Measurements from ENCODE around the gene CHRM5. TPM values are rescaled to one million over a fixed set of nuclear protein-coding genes. Genes with fewer than 3 reads are reported as not detected.
"Not testable (repeated sequence)": the region's sequence is repeated elsewhere in the genome, so short reads cannot be mapped to it uniquely, and the experiment has no call there.

The CHRM5 gene
- total RNA-seq, 1 donor from 2014 or later, result not detected

DNA sequence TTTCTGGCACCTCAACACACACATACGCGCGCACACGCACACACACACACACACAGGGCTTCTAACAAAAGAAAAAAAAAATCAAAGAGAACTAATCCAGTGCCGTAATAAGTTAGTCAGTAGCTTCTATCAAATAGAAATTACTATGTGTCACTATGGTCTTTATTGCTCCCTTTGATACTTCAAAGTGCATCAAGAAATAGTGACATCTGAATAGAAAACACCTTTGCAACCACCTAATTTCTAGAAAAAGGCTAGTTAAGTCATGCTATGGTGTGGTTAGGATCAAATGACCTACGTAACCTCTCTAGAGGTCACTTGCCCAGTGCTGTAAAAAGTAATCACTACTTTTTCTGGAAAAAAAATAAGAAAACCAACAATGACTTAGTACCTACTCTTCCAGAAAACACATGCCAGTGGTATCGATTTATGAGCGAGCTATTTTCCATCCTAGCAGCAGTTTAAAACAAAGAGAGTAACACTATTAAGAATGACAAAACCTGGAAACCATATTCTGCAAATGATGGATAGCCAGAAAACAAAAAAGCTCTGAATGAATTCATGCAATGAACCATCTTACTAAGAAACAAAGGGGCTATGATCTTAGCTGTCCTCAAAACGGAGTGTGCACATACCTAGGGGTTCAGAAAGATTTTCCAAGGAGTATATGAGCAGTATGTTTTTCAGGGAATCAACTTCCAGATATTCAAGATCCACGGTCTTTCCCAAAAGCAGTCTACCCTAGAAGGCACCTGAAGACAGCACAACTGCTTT is 63.9 kb downstream of the CHRM5 start:
- DNase-seq, result no peak
- ATAC-seq (ENCODE audit: poor library complexity), result no peak
- intact Hi-C loops (cut with DNase I), result no loop called here

DNA sequence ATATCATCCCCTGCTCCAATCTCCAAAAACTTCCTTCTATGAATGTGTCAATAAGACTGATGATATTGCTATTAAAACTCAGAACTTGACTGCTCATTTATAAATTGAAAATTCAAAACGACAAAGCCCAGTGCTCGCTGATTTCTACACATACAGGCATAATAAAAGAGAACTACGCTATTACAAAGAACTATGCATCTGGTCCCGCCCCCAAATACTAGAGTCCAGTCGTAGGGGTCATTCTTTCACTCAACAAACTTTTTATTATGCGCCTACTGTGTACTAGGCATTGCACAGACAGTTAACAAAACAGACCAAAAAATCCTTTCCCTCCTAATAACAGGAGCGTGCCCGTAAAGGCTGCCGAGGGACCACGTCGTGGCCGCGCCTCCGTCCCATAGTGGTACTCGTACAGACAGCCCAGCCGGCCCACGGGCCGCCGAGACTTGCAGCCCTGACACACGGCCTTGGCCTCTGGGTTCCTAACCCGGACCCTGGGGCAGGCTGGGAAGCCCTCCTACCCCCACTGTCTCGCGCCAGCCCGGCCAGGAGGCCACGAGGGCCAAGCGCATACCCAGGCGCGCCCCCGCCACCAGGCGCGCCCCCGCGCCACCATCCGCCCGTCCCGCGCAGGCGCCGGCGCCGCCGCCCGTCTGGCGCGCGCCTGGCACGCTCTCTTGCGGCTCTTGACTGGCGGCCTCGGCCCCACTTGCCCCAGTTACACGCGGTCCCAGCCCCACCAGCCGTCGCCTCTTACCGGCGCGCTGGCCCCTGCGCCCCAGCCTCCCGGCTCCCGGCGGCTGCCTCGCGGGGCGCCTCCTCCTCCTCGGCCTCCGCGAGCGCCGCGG is 70.0 kb downstream of the CHRM5 start:
- DNase-seq (peak; percentile 90), ATAC-seq (ENCODE audit: poor library complexity) (peak; percentile 96)
- intact Hi-C loops (cut with DNase I), result no loop called here

DNA sequence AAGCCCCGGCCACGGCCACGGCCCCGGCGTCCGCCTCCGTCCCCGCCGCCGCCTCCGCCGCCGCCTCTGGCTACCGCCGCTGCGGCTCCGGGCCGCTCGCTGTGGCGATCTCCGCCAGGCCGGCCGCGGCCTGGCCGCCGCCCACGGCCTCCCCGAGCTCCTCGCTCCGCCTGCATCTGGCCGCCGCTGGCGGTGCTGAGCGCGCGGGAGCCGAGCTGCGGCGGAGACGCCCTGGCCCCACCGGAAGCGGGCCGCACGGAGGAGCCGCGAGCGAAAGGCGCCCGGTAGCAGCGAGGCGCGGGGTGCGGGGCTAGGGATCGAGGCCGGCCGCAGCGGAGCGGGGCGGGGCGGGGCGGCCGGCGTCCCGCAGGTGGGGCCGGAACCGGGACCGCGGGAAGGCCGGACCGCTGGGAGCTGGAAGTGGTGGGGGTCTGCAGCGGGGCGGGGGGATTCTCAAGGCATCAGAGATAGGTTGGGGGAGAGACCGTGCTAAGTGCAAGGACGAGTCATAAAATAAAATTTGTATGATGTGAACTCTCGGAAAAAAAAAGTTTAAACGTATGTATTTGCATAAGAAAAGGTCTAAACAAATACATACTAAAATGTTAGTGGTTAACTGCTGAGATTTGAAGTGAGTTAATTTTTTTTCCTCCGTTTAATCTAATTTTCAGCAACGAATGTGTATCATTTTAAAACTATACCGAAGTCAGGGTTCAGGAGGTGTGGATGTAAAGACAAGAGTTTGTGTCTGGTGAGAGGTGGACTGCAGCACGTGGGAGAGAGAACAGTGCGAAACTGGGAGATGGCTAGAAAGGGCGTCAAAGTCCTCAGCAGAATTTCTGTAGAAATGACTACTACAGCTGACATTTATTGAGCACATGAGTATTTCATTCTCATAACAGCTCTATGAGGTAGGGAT is 70.8 kb downstream of the CHRM5 start, which contains the start of gene AVEN:
Gene AVEN, minus strand, starts transcription at position 334 of the 919 bp plus-strand sequence. Its CDS starts 158 bp downstream, at position 176.
- peak; percentile 77 for ATAC-seq (ENCODE audit: poor library complexity)
- DNase-seq, result peak; percentile 72
- intact Hi-C loops (cut with DNase I), result no loop called here

DNA sequence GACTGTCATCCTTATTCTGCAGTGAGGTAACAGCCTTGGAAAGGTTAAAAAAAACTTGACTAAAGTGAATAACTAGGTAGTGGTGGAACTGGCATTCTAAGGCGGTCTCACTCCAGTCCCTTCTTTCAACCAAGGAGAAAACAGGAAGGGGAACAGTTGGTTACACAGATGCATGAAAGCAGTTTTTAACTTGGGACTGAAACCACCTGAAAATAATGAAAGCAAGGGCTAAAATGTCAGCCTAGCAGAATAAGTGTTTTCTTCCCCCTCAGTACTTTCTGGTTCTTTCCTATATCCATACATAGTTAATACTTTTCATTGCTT is 71.5 kb downstream of the CHRM5 start:
- intact Hi-C loops (cut with DNase I), result no loop called here
- DNase-seq (no peak), ATAC-seq (ENCODE audit: poor library complexity) (no peak)

DNA sequence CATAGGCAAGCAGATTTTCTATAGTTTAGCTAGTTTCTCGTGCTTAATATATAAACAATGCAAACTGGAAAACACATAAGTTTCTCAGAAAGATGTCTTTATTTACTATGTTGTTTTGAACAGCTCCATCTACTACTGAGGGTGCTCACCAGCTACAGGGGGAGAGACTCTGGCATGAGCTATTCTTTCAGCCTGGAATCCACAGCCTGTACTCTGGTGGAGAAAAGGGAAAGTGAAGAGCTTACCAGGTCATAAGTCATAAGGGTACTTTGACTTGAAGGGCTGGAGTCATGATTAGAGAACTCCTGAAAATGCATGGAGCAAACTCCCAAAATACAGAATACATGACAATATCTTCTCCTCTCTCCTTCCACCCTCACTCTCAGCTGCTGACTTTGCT is 75.1 kb downstream of the CHRM5 start:
- ATAC-seq (ENCODE audit: poor library complexity) (no peak), DNase-seq (no peak)
- intact Hi-C loops (cut with DNase I), result no loop called here

DNA sequence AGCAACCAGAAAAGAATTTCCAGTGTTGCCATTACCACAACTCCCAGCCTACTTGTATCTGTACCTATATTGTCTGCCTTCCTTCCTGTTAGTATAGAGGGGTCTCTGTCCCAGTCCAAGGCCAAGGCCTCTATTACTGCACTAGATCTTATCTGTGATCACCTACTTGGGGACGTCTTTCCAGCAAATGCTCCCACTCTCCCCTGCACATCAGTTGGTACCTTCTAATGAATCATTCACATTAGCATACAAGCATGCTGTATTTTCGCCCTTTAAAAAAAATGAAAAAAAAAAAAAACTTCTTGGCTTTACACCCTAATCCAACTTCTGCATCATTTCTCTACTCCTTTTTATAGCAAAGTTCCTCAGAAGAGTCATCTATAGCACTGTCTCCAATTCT is 75.5 kb downstream of the CHRM5 start:
- intact Hi-C loops (cut with DNase I), result no loop called here
- ATAC-seq (ENCODE audit: poor library complexity) (no peak), DNase-seq (no peak)

DNA sequence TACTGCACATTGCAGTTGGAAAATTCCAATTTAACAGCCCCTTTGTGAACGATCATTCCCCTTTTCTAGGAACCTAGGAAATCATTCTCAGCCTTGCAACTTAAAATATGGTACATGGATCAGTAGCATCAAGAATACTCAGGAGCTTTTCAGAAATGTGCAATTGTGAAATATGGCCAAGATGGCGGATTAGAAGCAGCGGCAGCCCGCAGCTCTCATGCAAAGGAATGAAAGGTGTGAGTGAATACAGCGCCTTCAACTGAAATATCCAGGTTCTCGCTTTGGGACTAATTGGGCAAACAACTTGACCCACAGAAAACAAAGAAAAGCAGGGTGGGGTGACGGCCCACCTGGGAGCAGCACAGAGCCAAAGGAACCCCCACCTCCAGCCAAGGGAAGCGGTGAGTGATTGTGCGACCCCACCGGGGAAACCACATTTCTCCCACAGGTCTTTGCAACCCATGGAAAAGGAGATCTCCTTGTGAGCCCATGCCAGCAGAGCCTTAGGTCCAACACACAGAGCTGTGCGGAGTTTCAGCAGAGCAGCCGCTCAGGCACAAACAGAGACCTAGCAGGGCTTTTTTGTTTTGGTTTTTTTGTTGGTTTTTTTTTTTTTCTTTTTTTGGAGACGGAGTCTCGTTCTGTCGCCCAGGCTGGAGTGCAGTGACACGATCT is 78.3 kb downstream of the CHRM5 start:
- no peak for DNase-seq
- intact Hi-C loops (cut with DNase I), result no loop called here
- ATAC-seq (ENCODE audit: poor library complexity), result no peak

DNA sequence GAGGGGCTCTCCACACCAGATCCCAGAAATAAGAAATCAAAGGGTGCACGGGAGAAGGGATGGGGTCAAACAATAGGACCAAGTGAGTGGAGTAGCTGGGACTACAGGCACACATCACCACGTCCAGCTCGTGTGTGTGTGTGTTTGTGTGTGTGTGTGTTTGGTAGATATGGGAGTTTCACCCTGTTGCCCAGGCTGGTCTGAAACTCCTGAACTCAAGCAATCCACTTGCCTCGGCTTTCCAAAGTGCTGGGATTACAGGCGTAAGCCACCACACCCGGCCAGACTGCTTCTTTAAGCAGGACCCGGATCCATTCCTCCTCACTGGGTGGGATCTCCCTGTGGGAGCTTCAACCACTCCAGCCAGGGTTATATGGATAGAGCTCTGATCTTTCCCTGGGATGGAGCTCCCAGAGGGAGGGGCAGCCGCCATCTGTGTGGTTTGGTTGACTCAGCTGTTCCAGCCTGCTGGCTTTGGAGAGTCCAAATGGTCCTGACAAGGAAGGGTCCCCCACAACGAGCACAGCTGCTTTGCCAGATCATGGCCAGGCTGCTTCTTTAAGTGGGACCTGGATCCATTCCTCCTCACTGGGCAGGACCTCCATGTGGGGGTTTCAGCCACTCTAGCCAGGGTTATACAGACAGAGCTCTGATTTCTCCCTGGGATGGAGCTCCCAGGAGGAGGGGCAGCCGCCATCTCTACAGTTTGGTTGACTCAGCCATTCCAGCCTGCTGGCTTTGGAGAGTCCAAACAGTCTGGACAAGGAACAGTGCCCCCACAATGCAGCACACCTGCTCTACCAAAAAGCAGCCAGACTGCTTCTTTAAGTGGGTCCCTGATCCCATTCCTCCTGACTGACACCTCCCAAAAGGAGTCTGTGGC is 79.8 kb downstream of the CHRM5 start:
- intact Hi-C loops (cut with DNase I), result no loop called here
- DNase-seq (no peak), ATAC-seq (ENCODE audit: poor library complexity) (no peak)

DNA sequence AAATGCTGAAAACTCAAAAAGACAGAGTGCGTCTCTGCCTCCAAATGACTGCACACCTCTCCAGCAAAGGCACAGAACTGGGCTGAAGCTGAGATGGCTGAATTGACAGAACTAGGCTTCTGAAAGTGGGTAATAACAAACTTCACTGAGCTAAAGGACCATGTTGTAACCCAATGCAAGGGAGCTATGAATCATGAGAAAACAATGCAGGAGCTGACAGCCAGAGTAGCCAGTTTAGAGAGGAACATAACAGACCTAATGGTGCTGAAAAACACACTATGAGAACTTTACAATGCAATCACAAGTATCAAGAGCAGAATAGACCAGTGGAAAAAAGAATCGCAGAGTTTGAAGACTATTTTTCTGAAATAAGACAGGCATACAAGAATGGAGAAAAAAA is 80.8 kb downstream of the CHRM5 start:
- ATAC-seq (ENCODE audit: poor library complexity) (no peak), DNase-seq (no peak)
- intact Hi-C loops (cut with DNase I), result no loop called here

DNA sequence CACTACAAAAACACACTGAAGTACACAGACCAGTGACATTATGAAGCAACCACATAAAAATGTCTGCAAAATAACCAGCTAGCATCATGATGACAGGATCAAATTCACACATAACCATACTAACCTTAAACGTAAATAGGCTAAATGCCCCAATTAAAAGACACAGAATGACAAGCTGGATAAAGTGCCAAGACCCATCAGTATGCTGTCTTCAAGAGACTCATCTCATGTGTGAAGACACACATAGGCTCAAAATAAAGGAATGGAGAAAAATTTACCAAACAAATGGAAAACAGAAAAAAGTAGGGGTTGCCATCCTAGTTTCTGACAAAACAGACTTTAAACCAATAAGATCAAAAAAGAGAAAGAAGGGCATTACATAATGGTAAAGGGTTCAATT is 82.1 kb downstream of the CHRM5 start:
- intact Hi-C loops (cut with DNase I); DNase-seq; ATAC-seq (ENCODE audit: poor library complexity): not testable (repeated sequence)

DNA sequence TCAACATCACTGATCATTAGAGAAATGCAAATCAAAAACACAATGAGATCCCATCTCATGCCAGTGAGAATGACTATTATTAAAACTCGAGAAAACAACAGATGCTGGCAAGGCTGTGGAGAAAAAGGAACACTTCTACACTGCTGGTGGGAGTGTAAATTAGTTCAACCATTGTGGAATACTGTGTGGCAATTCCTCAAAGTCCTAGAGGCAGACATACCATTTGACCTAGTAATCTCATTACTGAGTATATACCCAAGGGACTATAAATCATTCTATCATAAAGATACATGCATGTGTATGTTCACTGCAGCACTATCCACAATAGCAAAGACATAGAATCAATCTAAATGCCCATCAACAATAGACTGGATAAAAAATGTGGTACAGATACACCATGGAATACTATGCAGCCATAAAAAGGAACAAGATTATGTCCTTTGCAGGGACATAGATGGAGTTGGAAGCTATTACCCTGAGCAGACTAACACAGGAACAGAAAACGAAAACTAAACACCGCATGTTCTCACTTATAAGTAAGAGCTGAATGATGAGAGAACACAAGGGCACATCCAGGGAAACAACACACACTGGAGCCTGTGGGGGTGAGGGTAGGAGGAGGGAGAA is 85.9 kb downstream of the CHRM5 start:
- no peak for DNase-seq
- no peak for ATAC-seq (ENCODE audit: poor library complexity)
- intact Hi-C loops (cut with DNase I), result no loop called here

DNA sequence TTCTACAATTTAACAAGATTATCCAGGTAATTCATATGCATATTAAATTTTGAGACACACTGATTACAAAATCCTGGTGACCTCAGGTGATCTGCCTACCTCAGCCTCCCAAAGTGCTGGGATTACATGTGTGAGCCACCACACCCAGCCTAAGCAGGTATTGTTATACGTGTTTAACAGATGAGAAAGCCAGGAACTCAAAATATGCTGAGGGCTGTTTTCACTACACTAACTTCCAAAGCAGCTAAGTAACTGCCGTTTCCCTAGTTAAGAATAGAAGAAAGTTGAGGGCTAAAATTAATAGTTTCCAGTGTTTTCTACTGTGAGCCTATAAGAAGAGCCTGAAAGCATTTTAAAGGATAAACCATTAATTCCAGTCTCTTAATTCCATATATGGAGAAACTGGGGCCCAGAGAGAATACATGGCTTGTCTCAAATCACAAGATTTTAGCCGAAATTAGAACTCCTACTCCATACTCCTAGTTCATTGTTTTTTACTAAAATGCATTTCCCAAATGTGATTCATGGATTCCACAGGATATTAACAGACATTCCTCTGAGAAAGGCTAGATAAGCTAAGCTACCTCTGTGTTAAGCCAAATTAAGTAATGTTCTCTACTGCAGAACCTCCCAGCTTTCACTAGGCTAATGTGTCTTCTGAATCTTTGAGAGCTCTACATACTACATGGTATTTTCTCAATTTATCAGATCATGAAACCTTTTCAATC is 87.7 kb downstream of the CHRM5 start:
- no peak for ATAC-seq (ENCODE audit: poor library complexity)
- no peak for DNase-seq
- intact Hi-C loops (cut with DNase I), result no loop called here

DNA sequence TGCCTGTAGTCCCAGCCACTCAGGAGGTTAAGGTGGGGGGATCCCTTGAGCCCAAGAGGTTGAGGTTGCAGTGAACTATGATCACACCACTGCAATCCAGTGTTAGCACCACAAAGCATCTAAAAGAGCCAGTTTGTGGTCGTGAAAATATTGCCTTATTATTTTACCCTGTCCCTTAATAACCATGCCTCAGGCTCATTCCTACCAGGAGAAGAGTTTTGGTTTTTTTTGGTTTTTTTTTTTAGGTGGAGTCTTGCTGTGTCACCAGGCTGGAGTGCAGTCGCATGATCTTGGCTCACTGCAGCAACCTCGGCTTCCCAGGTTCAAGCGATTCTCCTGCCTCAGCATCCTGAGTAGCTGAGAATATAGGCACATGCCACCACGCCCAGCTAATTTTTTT is 88.6 kb downstream of the CHRM5 start:
- intact Hi-C loops (cut with DNase I), result no loop called here
- DNase-seq (no peak), ATAC-seq (ENCODE audit: poor library complexity) (no peak)

DNA sequence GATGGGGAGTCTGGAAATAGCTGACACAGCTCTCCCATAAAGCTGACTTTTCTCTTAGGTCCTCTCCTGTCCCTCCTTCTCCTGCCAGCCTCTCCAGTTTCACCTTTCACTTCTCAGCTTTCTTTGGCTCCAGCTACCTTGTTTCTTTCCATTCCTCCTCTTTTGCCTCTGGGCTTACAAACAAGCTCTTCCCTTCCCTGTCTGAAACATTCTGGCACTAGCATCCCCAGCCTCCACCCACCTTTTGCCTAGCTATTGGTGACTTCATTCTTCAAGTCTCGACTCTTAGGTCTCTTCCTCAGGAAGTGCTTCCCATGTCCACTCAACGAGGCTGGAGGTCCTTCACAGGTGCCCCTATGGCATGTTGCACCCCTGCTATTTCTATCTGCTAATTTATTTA is 91.2 kb downstream of the CHRM5 start:
- ATAC-seq (ENCODE audit: poor library complexity), result no peak
- intact Hi-C loops (cut with DNase I), result no loop called here
- no peak for DNase-seq

DNA sequence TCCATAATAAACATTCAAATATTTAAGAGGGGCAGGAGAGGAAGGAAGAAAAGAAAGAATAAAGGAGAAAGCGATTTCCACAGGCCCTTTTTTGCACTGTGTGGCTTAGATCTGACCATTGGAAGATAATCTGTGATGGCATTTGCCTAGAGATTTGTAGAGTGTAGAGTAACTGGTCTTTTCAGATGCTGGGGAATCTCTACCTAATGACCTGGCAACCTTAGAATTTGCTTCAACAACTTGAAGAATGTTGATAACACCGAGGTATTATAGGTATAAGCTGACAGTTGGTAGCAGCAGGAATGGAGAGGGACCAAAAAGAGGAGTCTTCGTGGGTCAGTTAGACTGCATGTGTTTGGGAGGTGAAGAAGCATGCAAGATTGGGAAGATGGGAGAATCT is 91.6 kb downstream of the CHRM5 start:
- intact Hi-C loops (cut with DNase I), result loop anchor here (2.0 kb wide), 1 partner anchor 151 kb away; the partner anchor contains the start of gene KATNBL1
- DNase-seq (no peak), ATAC-seq (ENCODE audit: poor library complexity) (no peak)

DNA sequence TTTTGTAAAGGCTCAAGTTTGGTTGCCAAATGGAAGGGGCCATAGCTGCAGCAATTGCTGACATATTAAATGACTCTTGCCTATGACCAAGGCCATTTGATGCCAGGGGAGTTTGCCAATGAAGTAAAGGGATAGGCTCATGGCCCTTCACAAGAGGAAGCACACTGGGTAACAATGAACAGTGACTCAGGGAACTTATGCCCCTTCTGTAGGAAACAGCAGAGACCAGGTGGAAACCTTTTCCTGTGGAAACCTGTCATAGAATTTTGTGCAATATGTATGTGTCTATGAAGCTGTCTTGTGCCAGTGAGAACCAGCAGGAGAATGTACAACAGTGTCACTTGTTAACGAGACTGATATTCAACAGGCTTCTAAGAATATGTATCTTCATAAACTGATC is 96.1 kb downstream of the CHRM5 start:
- intact Hi-C loops (cut with DNase I), result no loop called here

DNA sequence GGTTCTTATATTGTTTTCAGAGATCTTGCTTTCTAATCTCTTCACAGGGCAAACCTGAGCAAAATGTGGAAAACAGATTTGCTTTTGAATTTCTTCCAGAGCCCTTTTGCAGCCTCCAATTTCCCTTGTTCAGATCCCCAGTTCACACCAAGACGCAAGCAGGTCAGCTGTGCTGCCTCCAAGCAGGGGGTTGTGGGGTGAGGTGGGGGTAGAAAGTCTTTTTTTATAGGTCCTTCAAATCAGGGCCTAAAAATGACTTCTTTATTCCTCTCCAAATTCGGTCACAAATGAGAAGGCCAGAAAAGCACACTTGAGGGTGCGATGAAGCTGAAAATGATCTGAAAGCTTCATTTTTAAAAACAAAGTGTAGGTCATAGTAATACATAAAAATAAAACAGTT is 97.0 kb downstream of the CHRM5 start:
- DNase-seq, result no peak
- no peak for ATAC-seq (ENCODE audit: poor library complexity)
- intact Hi-C loops (cut with DNase I), result no loop called here

More for the DNA sequence above, 96.1 kb downstream of the CHRM5 start:
- DNase-seq (no peak), ATAC-seq (ENCODE audit: poor library complexity) (no peak)

Measured in Right ventricle myocardium superior (tissue), 1 donor.